HG03571 (cell line): ENCODE data around the gene RBM15B.

ENCODE experiments used
- ATAC-seq: cut with Tn5 transposase; IDR thresholded peaks from one replicate; pipeline ENCODE4 v1.9.1; 2021; ENCODE audit not compliant: unreplicated experiment

Gene RBM15B

DNA sequence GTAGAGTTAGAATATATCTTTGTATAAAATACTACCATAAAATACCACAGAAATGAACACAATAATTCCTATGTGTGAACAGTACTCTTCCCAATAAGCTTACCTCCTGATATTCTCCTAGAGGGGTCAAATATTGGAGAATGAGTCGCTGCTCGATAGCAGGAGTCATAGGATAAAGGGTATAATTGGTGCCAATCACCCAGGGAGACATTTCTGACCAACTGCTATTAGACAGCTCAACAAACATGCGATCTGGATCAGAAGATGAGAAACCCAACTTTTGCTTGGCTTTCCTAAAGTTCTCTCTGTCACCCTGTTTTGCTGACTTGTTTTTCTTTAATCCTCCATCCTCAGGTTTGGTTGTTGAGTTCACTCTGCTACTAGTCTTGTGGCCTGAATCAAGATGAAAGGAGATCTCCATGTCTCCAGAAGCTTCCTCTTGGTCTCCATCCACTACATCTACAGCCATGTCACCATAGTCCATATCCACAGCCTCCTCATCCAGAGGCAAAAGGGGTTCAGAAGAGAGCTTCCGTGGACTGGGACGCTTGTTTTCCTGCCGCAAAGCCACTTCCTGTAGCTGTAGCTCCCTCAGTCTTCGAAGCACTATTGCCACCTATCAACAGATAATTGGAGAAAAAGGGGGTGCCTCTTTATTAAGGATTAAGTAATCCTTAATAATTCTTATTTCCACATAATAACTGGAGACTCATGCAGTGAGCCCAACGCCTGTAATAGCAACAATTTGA, 50.4 kb downstream of the RBM15B start:
- no peak for ATAC-seq

DNA sequence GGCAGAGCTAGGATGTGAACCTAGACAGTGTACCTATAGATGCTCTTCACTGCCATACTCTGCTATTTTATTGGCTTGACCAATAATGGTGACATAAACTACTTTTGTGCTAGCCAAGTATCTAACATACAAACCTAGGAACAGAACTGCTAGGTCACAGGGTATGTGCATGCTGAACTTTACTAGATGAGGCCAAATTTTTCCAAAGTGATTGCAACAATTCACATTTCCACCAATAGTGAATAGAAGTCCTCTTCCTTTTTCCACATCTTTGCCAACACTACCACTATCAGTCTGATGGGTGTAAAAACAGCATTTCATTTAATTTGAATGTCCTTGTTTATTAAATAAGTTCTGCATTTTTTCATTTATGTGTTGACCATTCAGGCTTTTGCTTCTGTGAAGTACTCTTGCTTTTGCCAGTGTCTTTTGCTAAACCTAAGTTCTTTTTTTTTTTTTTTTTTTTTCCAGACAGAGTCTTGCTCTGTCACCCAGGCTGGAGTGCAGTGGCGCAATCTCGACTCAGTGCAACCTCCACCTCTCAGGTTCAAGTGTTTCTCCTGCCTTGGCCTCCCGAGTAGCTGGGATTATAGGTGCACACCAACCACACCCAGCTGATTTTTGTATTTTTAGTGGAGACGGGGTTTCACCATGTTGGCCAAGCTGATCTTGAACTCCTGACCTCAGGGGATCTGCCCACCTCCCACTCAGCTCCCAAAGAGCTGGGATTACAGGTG, 54.6 kb downstream of the RBM15B start:
- ATAC-seq = no peak
